Fibroblast of pulmonary artery (primary cell): ENCODE data around the gene TC2N.
"Not testable (repeated sequence)": the region's sequence is repeated elsewhere in the genome, so short reads cannot be mapped to it uniquely, and the experiment has no call there.

ENCODE experiments used
- DNase-seq: peaks from one replicate; pipeline ENCODE4 v3.0.0-alpha.2; 2010; ENCODE audit warnings: low read depth
- H3K4me3 ChIP-seq: replicated peaks from 2 replicates; pipeline ENCODE4 v1.5.1; 2011; ENCODE audit warnings: low read depth, mild to moderate bottlenecking, control low read depth, low read length, moderate library complexity
- TF ChIP-seq, protein P1 (sequence below): IDR thresholded peaks from 2 replicates; pipeline ENCODE4 v1.5.1; 2011; ENCODE audit warnings: mild to moderate bottlenecking, control low read depth, low read length, inconsistent platforms; ENCODE audit errors: missing control alignments

TC2N gene

DNA sequence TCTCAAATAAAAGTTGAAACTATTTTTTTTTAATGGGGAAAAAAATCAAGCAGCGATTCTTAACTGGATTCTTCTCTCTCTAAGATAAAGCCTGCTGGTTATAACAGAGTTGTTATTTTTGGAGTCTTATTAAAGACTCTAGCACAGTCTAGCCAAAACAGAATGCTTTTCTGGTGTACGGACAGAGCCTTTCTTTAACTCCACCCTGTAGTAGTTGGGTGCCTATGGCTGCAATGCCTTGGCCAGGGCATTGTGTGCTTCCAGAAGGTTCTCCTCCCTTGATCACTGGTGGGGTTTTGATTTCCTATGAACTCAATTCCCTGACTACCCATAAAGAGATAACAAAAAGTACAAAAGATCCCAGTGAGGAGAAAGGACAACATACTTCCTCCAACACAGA, 35.7 kb upstream of the TC2N start:
- TF ChIP-seq, protein P1, sequence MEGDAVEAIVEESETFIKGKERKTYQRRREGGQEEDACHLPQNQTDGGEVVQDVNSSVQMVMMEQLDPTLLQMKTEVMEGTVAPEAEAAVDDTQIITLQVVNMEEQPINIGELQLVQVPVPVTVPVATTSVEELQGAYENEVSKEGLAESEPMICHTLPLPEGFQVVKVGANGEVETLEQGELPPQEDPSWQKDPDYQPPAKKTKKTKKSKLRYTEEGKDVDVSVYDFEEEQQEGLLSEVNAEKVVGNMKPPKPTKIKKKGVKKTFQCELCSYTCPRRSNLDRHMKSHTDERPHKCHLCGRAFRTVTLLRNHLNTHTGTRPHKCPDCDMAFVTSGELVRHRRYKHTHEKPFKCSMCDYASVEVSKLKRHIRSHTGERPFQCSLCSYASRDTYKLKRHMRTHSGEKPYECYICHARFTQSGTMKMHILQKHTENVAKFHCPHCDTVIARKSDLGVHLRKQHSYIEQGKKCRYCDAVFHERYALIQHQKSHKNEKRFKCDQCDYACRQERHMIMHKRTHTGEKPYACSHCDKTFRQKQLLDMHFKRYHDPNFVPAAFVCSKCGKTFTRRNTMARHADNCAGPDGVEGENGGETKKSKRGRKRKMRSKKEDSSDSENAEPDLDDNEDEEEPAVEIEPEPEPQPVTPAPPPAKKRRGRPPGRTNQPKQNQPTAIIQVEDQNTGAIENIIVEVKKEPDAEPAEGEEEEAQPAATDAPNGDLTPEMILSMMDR = no peak
- H3K4me3 ChIP-seq = no peak overlapping the region
- DNase-seq = no peak

DNA sequence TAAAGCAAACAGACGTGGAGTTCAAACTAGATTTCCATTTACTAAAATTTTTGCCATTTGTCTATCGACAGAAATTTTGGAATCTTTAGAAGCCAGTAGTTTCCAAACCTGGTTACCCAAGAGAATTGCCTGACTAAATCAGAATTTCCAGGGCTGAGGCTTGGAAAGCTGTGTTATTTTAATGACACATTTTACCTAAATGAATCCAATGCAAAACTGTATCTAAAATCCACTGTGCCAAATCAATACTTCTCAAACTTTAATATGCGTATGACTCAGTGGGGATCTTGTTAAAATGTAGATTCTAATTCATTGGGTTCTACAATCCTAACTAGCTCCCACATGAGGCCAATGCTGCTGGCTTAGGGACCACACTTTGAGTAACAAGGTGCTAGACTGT, 35.0 kb upstream of the TC2N start:
- H3K4me3 ChIP-seq = no peak overlapping the region
- no peak for DNase-seq

DNA sequence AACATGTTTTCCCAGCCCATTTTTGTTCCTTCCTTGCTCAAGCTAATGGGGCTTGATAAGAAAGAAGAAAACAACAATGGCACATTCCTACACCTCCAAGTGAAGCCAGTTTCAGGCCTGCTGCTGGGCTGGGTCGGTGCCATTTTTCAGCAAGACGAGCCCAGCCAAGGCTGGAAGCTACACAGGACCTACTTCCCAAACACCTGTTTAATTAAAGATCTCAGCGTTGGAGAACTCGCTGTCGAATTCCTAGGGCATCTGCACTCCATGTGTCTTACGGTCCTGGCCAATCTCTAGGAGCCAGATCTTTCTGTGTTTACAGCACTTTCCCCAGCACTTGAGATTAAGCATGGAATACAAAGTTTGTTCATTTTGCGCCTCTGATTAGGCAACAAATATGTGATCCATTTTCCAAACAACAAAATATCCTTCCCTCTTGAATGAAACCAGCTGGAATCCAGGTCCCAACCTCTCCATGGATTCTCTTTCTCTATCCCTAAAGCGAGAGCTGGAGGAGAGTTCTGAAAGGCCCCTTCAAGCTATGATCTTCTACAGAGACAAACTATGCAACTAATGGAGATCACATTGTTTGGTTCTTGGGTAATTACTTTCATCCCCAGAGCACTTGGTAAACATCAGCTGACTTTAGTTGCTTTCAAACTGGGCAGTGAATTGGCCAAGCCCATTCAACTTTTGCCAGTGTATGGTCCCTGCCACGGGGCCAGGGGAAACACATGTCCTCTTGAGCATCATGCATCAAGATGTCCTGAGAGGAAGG, 34.3 kb upstream of the TC2N start:
- TF ChIP-seq, protein P1 = no peak
- DNase-seq = peak; percentile 61

More for the DNA sequence above, 35.0 kb upstream of the TC2N start:
- TF ChIP-seq, protein P1 = no peak

DNA sequence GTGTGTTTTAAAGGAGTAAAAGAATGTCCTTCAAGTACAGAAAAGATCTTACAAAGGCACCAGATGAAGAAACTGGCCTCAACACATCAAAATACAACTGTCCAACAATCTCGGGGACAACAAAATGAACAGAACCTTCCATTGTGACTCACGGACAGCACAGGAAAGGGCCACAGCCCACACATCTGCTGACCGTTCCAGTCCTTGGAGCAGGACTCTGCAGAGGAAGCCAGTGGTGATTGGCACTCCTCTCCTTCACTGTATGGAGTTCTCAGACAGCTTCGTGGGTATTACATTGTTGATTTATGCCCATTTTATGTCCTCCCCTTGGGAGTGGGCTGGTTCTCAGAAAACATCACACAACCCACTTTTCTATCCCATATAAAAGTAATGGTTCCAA, 32.5 kb upstream of the TC2N start:
- TF ChIP-seq, protein P1 = no peak
- peak; percentile 29 for DNase-seq
- no peak overlapping the region for H3K4me3 ChIP-seq

More for the DNA sequence above, 34.3 kb upstream of the TC2N start:
- no peak overlapping the region for H3K4me3 ChIP-seq

DNA sequence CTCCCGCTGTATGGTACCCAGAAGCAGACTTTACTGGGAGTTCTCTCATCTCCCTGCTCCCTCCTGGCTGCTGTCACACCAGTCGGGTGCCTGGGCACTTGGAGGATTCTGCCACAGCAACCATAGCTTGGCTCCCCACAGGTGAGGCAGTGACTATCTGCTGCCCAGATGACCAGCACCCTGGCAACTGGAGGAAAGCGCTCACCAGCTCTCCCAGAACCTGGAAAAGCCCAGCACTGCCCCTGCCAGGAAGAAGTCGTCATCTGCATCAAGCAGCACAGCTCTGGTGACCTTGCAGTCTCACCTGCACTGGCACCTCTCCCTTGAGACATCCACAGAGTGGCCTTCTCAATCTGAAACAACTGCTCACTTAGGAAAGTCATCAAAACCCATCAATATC, 31.9 kb upstream of the TC2N start:
- H3K4me3 ChIP-seq = no peak overlapping the region
- TF ChIP-seq, protein P1 = no peak
- DNase-seq = no peak

DNA sequence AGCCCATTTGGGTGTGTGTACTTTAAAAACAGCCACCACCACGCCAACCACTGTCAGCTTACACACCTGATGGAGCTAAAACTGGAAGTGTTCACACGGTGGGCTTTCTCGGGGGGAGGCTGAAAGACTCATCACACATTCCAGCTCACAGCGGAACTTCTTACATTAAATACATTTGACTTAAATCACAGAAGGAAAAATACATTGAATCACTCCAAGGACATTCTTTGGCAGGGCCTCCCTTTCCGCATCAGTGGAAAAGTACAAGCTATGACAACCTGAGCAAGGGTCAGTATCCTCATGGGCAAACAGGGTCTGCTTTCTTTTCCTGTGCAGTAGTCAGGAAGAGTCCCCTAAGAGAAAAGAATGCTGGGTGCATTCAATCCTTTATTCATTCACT, 31.0 kb upstream of the TC2N start:
- peak; percentile 39 for DNase-seq
- TF ChIP-seq, protein P1 = no peak
- H3K4me3 ChIP-seq = no peak overlapping the region

DNA sequence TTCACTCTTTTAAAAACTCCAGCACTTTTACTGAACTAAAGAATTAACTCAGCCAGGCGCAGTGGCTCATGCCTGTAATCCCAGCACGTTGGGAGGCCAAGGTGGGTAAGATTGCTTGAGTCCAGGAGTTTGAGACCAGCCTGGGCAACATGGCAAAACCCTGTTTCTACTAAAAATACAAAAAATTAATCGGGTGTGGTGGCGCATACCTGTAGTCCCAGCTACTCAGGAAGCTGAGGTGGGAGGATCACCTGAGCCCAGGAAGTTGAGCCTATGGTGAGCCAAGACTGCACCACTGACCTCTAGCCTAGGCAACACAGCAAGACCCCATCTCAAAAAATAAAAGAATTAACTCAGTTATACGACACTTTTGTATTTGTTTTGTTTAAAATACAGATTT, 30.4 kb upstream of the TC2N start:
- H3K4me3 ChIP-seq, DNase-seq: not testable (repeated sequence)
